DMS153 (cell line): ENCODE results near the gene FGL2.
A peak's percentile ranks its signal among the peaks of the same experiment; 100 is the strongest.
"Not testable (repeated sequence)": the region's sequence is repeated elsewhere in the genome, so short reads cannot be mapped to it uniquely, and the experiment has no call there.

Experiments used
- DNase-seq: peaks from one replicate; lab custom pipeline; 2025; lab: John Stamatoyannopoulos, UW

FGL2 gene

GRCh38 chr7:77157034-77157433 lies 42.6 kb downstream of the FGL2 start:
- DNase-seq = not testable (repeated sequence)

GRCh38 chr7:77155601-77156377 lies 43.8 kb downstream of the FGL2 start:
- not testable (repeated sequence) for DNase-seq

- peak; percentile 15 for DNase-seq
Measured at GRCh38 chr7:77154917-77155464, 44.6 kb downstream of the FGL2 start.

DNA sequence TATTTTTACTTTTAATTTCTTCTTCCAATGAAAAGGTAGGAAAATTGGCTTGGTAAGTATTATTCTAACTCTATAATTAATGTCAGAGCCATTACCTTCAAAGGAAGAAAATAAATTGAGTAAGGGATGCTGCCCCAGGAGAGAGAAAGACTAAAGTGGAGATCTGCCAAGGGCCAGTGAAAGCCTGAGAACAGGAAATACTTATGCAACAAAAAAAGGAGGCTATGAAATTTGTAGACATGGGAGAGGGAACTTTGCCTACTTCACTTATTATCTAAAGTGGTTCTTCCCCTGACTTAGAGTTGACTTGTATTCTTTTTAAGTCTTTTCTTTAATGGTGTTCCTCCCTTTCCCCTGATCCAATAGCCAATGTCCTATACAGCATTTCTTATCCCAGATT lies 47.4 kb downstream of the FGL2 start:
- not testable (repeated sequence) for DNase-seq
